GDM1 (cell line): ENCODE data around the gene EPB41L2.

Source experiments
- DNase-seq: peaks from one replicate; lab custom pipeline; 2025; lab: John Stamatoyannopoulos, UW

Gene EPB41L2

GRCh38 chr6:130865793-130866192, 197.3 kb downstream of the EPB41L2 start:
- no peak for DNase-seq

GRCh38 chr6:130864344-130864743, 198.7 kb downstream of the EPB41L2 start:
- no peak for DNase-seq

- DNase-seq = no peak
Measured at GRCh38 chr6:130863415-130864230, 199.4 kb downstream of the EPB41L2 start.

- no peak for DNase-seq
Measured at GRCh38 chr6:130862370-130862769, 200.7 kb downstream of the EPB41L2 start.

GRCh38 chr6:130859161-130859867, 203.7 kb downstream of the EPB41L2 start:
- no peak for DNase-seq

GRCh38 chr6:130858498-130859160, 204.4 kb downstream of the EPB41L2 start:
- DNase-seq = no peak

- DNase-seq = no peak
Measured at GRCh38 chr6:130858054-130858453, 205.0 kb downstream of the EPB41L2 start.

- DNase-seq = no peak
Measured at GRCh38 chr6:130853555-130854183, 209.4 kb downstream of the EPB41L2 start.

GRCh38 chr6:130852844-130853554, 210.0 kb downstream of the EPB41L2 start:
- DNase-seq = no peak

GRCh38 chr6:130851026-130851425, 212.0 kb downstream of the EPB41L2 start:
- DNase-seq = no peak

GRCh38 chr6:130849594-130849993, 213.5 kb downstream of the EPB41L2 start:
- no peak for DNase-seq

- no peak for DNase-seq
Measured at GRCh38 chr6:130848945-130849344, 214.1 kb downstream of the EPB41L2 start.

- DNase-seq = no peak
Measured at GRCh38 chr6:130847001-130847910, 215.8 kb downstream of the EPB41L2 start.

- no peak for DNase-seq
Measured at GRCh38 chr6:130846501-130846900, 216.5 kb downstream of the EPB41L2 start.

GRCh38 chr6:130843575-130844320, 219.3 kb downstream of the EPB41L2 start:
- DNase-seq = no peak

GRCh38 chr6:130841128-130841728, 221.8 kb downstream of the EPB41L2 start:
- DNase-seq = no peak

- no peak for DNase-seq
Measured at GRCh38 chr6:130840050-130840449, 223.0 kb downstream of the EPB41L2 start.

GRCh38 chr6:130839379-130839778, 223.7 kb downstream of the EPB41L2 start:
- DNase-seq = no peak

GRCh38 chr6:130838951-130839350, 224.1 kb downstream of the EPB41L2 start:
- DNase-seq = no peak
